K562 (cell line): ENCODE data around the gene C11orf98. TPM values are rescaled to one million over a fixed set of nuclear protein-coding genes. Genes with fewer than 3 reads are reported as not detected.

ENCODE experiments used
- CREM ChIP-seq: IDR thresholded peaks from 2 replicates; pipeline ENCODE4 v1.6.1; 2014; ENCODE audit warnings: antibody characterized with exemption, low read depth
- MAFF ChIP-seq: IDR thresholded peaks from 2 replicates; pipeline ENCODE4 v1.6.1; 2012; ENCODE audit warnings: low read length, improper control_type of control experiment
- MEF2D ChIP-seq: conservative IDR thresholded peaks from 2 replicates; pipeline ENCODE4 v1.6.1; 2016; ENCODE audit warnings: low read depth, missing genetic modification characterization, missing compliant biosample characterization
- MTA2 ChIP-seq: fragments of 450-650 bp; IDR thresholded peaks from 2 replicates; pipeline ENCODE4 v1.6.1; 2016; ENCODE audit warnings: low read depth
- NEUROD1 ChIP-seq: fragments of 150-350 bp; IDR thresholded peaks from 2 replicates; pipeline ENCODE4 v1.6.1; 2014; ENCODE audit warnings: borderline replicate concordance, low read length, low read depth; ENCODE audit not compliant: partially characterized antibody
- NFATC3 ChIP-seq: fragments of 450-650 bp; IDR thresholded peaks from 2 replicates; pipeline ENCODE4 v1.6.1; 2017; ENCODE audit warnings: mild to moderate bottlenecking
- POU5F1 ChIP-seq: fragments of 150-350 bp; IDR thresholded peaks from 2 replicates; pipeline ENCODE4 v1.6.1; 2014; ENCODE audit warnings: borderline replicate concordance, low read length, low read depth, mild to moderate bottlenecking; ENCODE audit not compliant: partially characterized antibody
- RBM34 ChIP-seq: fragments of 200-400 bp; formaldehyde crosslinking; IDR thresholded peaks from 2 replicates; pipeline ENCODE4 v1.6.1; 2018; ENCODE audit warnings: low read length, borderline replicate concordance; ENCODE audit not compliant: insufficient read depth
- SIX5 ChIP-seq, 2 experiments: IDR thresholded peaks; 2 replicates each; pipeline ENCODE4 v1.6.1; 2011; ENCODE audit warnings: low read length in 2 of 2, borderline replicate concordance in 1 of 2, low read depth in 1 of 2, mild to moderate bottlenecking in 1 of 2, moderate library complexity in 1 of 2; ENCODE audit not compliant: insufficient read depth in 1 of 2
- SMAD2 ChIP-seq: fragments of 150-350 bp; IDR thresholded peaks from 2 replicates; pipeline ENCODE4 v1.6.1; 2014; ENCODE audit warnings: low read depth, mild to moderate bottlenecking, low read length
- TAL1 ChIP-seq: fragments of 450-650 bp; IDR thresholded peaks from 2 replicates; pipeline ENCODE4 v1.6.1; 2016; ENCODE audit warnings: mild to moderate bottlenecking
- ZBTB7A ChIP-seq: IDR thresholded peaks from 2 replicates; pipeline ENCODE4 v1.6.1; 2011; ENCODE audit warnings: low read depth, mild to moderate bottlenecking, low read length, moderate library complexity, borderline replicate concordance; ENCODE audit not compliant: control insufficient read depth
- ZC3H11A ChIP-seq: IDR thresholded peaks from 2 replicates; pipeline ENCODE4 v1.6.1; 2012; ENCODE audit warnings: low read depth, low read length, improper control_type of control experiment
- ZEB2 ChIP-seq: fragments of 450-650 bp; IDR thresholded peaks from 2 replicates; pipeline ENCODE4 v1.6.1; 2016
- ZNF384 ChIP-seq: IDR thresholded peaks from 2 replicates; pipeline ENCODE4 v1.6.1; 2012; ENCODE audit warnings: low read depth, low read length, improper control_type of control experiment
- ZNF586 ChIP-seq: fragments of 450-650 bp; formaldehyde crosslinking; conservative IDR thresholded peaks from 2 replicates; pipeline ENCODE4 v1.4.0; 2020; ENCODE audit warnings: mild to moderate bottlenecking, moderate library complexity
- polyA plus RNA-seq, 8 experiments: library from polyadenylated mRNA; depleted of rRNA in 4 of 8; stranded (reverse) in 5 of 8; unstranded in 3 of 8; fragments of >200 nt; fragmentation: Nextera tagmentation in 2 of 8; fragmentation: Illumina TruSeq in 1 of 8; extraction: Ambion mirVana in 2 of 8; extraction: Trizol in 1 of 8; gene quantifications; 2 replicates each; pipeline versions ENCODE4 v1.2.1 to v1.2.3, GENCODE V29; 2011 to 2014; ENCODE audit warnings: inconsistent platforms in 1 of 8, missing spikeins in 1 of 8
- total RNA-seq, 7 experiments: library from RNA; depleted of rRNA in 6 of 7; stranded (reverse); fragments of >200 nt in 6 of 7; fragmentation: Illumina TruSeq in 2 of 7; extraction: Trizol in 2 of 7; gene quantifications; 2 replicates each; pipeline versions ENCODE4 v1.2.1 to v1.2.3, GENCODE V29; 2011 to 2021; ENCODE audit warnings: low replicate concordance in 1 of 7
- TF ChIP-seq, protein P1 (sequence below): fragments of 450-650 bp; formaldehyde crosslinking; IDR thresholded peaks from 2 replicates; pipeline ENCODE4 v1.4.0; 2020; ENCODE audit warnings: mild to moderate bottlenecking, moderate library complexity
- TF ChIP-seq, protein P2 (sequence below): fragments of 450-650 bp; IDR thresholded peaks from 2 replicates; pipeline ENCODE4 v1.6.1; 2016; ENCODE audit warnings: missing biosample characterization, missing genetic modification characterization
- TF ChIP-seq, protein P3 (sequence below): fragments of 450-650 bp; IDR thresholded peaks from one replicate; pipeline ENCODE4 v1.6.1; 2018; ENCODE audit warnings: mild to moderate bottlenecking, moderate library complexity; ENCODE audit not compliant: partially characterized antibody
- TF ChIP-seq, protein P4 (sequence below), 2 experiments: fragments of 450-650 bp; conservative IDR thresholded peaks; 2 replicates each; pipeline ENCODE4 v1.6.1; 2017; ENCODE audit warnings: mild to moderate bottlenecking in 2 of 2, moderate library complexity in 2 of 2
- TF ChIP-seq, protein P5 (sequence below): fragments of 250-450 bp; sonication (Bioruptor Pico); IDR thresholded peaks from 2 replicates; pipeline ENCODE4 v1.8.0; 2021; ENCODE audit warnings: moderate library complexity, mild to moderate bottlenecking, inconsistent platforms

Gene C11orf98
- total and polyA plus RNA-seq, 9 of the 15 experiments (the other 6 are each of a cell fraction or from before 2014, with no cell fraction given): 103 to 352 (median 218) TPM

DNA sequence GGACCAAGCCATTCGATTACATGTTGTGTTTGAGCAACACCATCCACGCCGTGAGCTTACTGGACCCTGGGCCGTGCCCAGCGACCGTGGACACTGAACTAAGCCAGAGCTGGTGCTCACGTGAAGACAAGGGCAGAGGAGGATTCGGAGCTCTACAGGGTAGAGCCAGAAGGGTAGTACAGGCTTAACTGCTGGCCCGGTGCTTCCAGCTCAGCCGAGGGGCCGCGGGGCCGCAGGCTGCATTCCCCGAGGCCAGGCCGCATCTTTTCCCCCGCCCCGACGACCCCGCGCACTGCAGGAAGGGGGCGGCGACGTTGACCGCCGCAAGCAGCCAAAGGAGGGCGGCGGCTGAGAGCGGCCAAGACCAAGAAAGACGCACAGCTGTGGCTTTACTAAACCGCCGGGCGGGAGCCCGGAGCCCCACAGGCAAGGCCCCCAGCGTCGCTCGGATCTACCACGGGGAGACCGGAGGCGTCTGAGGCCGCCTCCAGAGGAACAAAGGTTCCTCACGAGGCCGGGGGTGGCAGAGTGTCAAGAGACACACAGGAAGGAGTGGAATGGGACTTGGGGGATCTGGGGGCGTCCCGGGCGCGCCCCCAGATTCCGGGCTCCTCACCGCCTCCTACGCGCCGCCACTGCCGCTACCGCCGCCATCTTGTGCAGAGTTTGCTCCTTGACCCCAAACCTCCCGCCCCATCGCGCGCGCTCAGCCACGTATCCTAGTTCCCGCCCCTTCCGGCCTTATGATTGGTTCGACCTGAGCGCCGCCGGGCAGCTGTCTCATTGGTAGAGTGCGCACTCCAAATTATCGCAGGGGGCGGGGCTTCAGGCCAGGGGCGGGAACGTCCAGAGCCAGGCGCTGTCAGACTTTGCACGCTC lies 18.8 kb downstream of the C11orf98 start, which contains the start of gene GANAB (continued):
- TF ChIP-seq ZNF586 (CRISPR knock-in tag) (no peak), TAL1 (no peak), POU5F1 (no peak), NEUROD1 (no peak), MEF2D (no peak; the same call in 1 of the 2 replicates), RBM34 (no peak), MTA2 (peak; percentile 39; the same call in 1 of the 2 replicates), SIX5 (IDR thresholded peaks at IDR 0.05; ENCODE audit: borderline replicate concordance in 1 of 2, insufficient read depth in 1 of 2, low read depth in 1 of 2, low read length in 2 of 2) (no peak), ZC3H11A (no peak), NFATC3 (no peak), ZEB2 (no peak), MAFF (no peak), ZBTB7A (peak; percentile 68; the same call in 1 of the 2 replicates), ZNF384 (no peak), CREM (peak; percentile 93), SMAD2 (no peak)
- TF ChIP-seq, protein P1, sequence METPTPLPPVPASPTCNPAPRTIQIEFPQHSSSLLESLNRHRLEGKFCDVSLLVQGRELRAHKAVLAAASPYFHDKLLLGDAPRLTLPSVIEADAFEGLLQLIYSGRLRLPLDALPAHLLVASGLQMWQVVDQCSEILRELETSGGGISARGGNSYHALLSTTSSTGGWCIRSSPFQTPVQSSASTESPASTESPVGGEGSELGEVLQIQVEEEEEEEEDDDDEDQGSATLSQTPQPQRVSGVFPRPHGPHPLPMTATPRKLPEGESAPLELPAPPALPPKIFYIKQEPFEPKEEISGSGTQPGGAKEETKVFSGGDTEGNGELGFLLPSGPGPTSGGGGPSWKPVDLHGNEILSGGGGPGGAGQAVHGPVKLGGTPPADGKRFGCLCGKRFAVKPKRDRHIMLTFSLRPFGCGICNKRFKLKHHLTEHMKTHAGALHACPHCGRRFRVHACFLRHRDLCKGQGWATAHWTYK: peak; percentile 81
- TF ChIP-seq, protein P2, sequence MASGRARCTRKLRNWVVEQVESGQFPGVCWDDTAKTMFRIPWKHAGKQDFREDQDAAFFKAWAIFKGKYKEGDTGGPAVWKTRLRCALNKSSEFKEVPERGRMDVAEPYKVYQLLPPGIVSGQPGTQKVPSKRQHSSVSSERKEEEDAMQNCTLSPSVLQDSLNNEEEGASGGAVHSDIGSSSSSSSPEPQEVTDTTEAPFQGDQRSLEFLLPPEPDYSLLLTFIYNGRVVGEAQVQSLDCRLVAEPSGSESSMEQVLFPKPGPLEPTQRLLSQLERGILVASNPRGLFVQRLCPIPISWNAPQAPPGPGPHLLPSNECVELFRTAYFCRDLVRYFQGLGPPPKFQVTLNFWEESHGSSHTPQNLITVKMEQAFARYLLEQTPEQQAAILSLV (tag): no peak
- TF ChIP-seq, protein P3, sequence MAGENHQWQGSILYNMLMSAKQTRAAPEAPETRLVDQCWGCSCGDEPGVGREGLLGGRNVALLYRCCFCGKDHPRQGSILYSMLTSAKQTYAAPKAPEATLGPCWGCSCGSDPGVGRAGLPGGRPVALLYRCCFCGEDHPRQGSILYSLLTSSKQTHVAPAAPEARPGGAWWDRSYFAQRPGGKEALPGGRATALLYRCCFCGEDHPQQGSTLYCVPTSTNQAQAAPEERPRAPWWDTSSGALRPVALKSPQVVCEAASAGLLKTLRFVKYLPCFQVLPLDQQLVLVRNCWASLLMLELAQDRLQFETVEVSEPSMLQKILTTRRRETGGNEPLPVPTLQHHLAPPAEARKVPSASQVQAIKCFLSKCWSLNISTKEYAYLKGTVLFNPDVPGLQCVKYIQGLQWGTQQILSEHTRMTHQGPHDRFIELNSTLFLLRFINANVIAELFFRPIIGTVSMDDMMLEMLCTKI: no peak
- TF ChIP-seq, protein P4, sequence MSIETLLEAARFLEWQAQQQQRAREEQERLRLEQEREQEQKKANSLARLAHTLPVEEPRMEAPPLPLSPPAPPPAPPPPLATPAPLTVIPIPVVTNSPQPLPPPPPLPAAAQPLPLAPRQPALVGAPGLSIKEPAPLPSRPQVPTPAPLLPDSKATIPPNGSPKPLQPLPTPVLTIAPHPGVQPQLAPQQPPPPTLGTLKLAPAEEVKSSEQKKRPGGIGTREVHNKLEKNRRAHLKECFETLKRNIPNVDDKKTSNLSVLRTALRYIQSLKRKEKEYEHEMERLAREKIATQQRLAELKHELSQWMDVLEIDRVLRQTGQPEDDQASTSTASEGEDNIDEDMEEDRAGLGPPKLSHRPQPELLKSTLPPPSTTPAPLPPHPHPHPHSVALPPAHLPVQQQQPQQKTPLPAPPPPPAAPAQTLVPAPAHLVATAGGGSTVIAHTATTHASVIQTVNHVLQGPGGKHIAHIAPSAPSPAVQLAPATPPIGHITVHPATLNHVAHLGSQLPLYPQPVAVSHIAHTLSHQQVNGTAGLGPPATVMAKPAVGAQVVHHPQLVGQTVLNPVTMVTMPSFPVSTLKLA (conservative IDR thresholded peaks at IDR 0.05): peak; percentile 45 to 75; a peak in 3 of 4 replicates
- TF ChIP-seq, protein P5, sequence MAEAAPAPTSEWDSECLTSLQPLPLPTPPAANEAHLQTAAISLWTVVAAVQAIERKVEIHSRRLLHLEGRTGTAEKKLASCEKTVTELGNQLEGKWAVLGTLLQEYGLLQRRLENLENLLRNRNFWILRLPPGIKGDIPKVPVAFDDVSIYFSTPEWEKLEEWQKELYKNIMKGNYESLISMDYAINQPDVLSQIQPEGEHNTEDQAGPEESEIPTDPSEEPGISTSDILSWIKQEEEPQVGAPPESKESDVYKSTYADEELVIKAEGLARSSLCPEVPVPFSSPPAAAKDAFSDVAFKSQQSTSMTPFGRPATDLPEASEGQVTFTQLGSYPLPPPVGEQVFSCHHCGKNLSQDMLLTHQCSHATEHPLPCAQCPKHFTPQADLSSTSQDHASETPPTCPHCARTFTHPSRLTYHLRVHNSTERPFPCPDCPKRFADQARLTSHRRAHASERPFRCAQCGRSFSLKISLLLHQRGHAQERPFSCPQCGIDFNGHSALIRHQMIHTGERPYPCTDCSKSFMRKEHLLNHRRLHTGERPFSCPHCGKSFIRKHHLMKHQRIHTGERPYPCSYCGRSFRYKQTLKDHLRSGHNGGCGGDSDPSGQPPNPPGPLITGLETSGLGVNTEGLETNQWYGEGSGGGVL: no peak
